Vagina (tissue), 2 donors: Measurements from ENCODE around the gene TIA1. TPM values are rescaled to one million over a fixed set of nuclear protein-coding genes. Genes with fewer than 3 reads are reported as not detected.
"Not testable (repeated sequence)": the region's sequence is repeated elsewhere in the genome, so short reads cannot be mapped to it uniquely, and the experiment has no call there.

Source experiments
- DNase-seq, 2 donors: peaks; one replicate each; pipeline ENCODE4 v3.0.0-alpha.2; 2017; ENCODE audit errors: extremely low spot score in 2 of 2
- H3K27ac ChIP-seq: fragments of 200-600 bp; sonication (generic); one replicate; pipeline ENCODE4 v1.5.1; 2019
- H3K27me3 ChIP-seq: fragments of 200-600 bp; sonication (generic); one replicate; pipeline ENCODE4 v1.5.1; 2019
- H3K36me3 ChIP-seq, 2 donors: fragments of 200-600 bp; sonication (generic); one replicate each; pipeline ENCODE4 v1.5.1; 2017 to 2019
- H3K4me1 ChIP-seq: fragments of 200-600 bp; sonication (generic); one replicate; pipeline ENCODE4 v1.5.1; 2019
- H3K4me3 ChIP-seq, 2 donors: fragments of 200-600 bp; sonication (generic); 1 replicate in 1 of 2; 2 replicates in 1 of 2; pipeline ENCODE4 v1.5.1; 2016 to 2019
- H3K9me3 ChIP-seq: fragments of 200-600 bp; sonication (generic); one replicate; pipeline ENCODE4 v1.5.1; 2019
- CTCF ChIP-seq, 3 experiments: fragments of 450-650 bp in 2 of 3; fragments of 200-600 bp in 1 of 3; sonication (generic) in 1 of 3; IDR thresholded peaks; one replicate each; pipeline ENCODE4 v1.5.1; 2017 to 2019; ENCODE audit warnings: antibody characterized with exemption in 3 of 3, mild to moderate bottlenecking in 2 of 3, moderate library complexity in 2 of 3
- POLR2A ChIP-seq, 2 donors: fragments of 450-650 bp; IDR thresholded peaks; one replicate each; pipeline ENCODE4 v1.6.1; 2017; ENCODE audit warnings: antibody characterized with exemption in 2 of 2, mild to moderate bottlenecking in 2 of 2, moderate library complexity in 2 of 2
- POLR2AphosphoS5 ChIP-seq, 2 donors: sonication (generic); formaldehyde crosslinking; IDR thresholded peaks; one replicate each; pipeline ENCODE4 v1.9.0; 2017; ENCODE audit warnings: antibody characterized with exemption in 2 of 2, mild to moderate bottlenecking in 2 of 2, low read depth in 1 of 2; ENCODE audit not compliant: insufficient read depth in 1 of 2
- intact Hi-C: fragments of 100-400 bp; cut with DNase I; formaldehyde crosslinking; loops from one replicate; pipeline ENCODE4 v1.15.1; 2023
- total RNA-seq: library from RNA; depleted of rRNA; stranded (reverse); fragments of >200 nt; gene quantifications from one replicate; pipeline ENCODE4 v1.2.3, GENCODE V29; 2016

The TIA1 gene
- total RNA-seq, 1 donor from 2014 or later: 79.8 TPM

DNA sequence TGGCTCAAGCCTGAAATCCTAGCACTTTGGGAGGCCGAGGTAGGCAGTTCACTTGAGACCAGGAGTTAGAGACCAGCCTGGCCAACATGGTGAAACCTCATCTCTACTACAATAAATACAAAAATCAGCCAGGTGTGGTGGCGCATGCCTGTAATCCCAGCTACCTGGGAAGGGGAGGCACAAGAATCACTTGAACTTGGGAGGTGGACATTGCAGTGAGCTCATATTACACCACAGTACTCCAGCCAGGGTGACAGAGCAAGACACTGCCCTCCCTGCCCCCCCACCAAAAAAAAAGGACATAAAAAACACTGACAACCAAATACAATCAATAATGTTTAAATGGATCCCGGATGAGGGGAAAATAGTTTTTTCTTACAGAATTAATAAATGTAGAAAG is 7.8 kb downstream of the TIA1 start:
- H3K9me3 ChIP-seq: no peaks in the 10 kb centered on the region
- H3K4me3 ChIP-seq: no peak overlapping the region
- TF ChIP-seq POLR2A (IDR thresholded peaks at IDR 0.05) (no peak), POLR2AphosphoS5 (IDR thresholded peaks at IDR 0.05; ENCODE audit: insufficient read depth in 1 of 2, low read depth in 1 of 2) (no peak), CTCF (IDR thresholded peaks at IDR 0.05) (no peak)
- no peaks in the 10 kb centered on the region for H3K27me3 ChIP-seq
- intact Hi-C loops: no loop called here
- peaks cover 0 to 20% of the 10 kb centered on the region in 2 donors for H3K36me3 ChIP-seq
- DNase-seq: no peak
- H3K27ac ChIP-seq: no peak overlapping the region
- H3K4me1 ChIP-seq: peaks cover 67% of the 10 kb centered on the region

- TF ChIP-seq POLR2A (IDR thresholded peaks at IDR 0.05) (no peak), POLR2AphosphoS5 (IDR thresholded peaks at IDR 0.05; ENCODE audit: insufficient read depth in 1 of 2, low read depth in 1 of 2) (no peak), CTCF (IDR thresholded peaks at IDR 0.05) (no peak)
These were observed 14.5 kb downstream of the TIA1 start for GRCh38 chr2:70233926-70234325.

GRCh38 chr2:70226781-70227180 is 21.6 kb downstream of the TIA1 start:
- no peak for DNase-seq
- peaks cover 3 to 86% of the 10 kb centered on the region in 2 donors for H3K36me3 ChIP-seq
- no peaks in the 10 kb centered on the region for H3K27me3 ChIP-seq
- intact Hi-C loops: no loop called here
- no peaks in the 10 kb centered on the region for H3K9me3 ChIP-seq
- no peaks in the 10 kb centered on the region for H3K4me1 ChIP-seq
- TF ChIP-seq CTCF (IDR thresholded peaks at IDR 0.05): no peak
- no peak for TF ChIP-seq POLR2A (IDR thresholded peaks at IDR 0.05)
- no peak for TF ChIP-seq POLR2AphosphoS5 (IDR thresholded peaks at IDR 0.05; ENCODE audit: insufficient read depth in 1 of 2, low read depth in 1 of 2)
- H3K27ac ChIP-seq: no peak overlapping the region
- H3K4me3 ChIP-seq: no peak overlapping the region

More at GRCh38 chr2:70233926-70234325, 14.5 kb downstream of the TIA1 start:
- Histone ChIP-seq H3K36me3 (peaks cover 0 to 52% of the 10 kb centered on the region in 2 donors), H3K27ac (no peak overlapping the region), H3K4me3 (no peak overlapping the region), H3K4me1 (peaks cover 17% of the 10 kb centered on the region), H3K27me3 (no peaks in the 10 kb centered on the region), H3K9me3 (no peaks in the 10 kb centered on the region)
- intact Hi-C loops: no loop called here
- no peak for DNase-seq

DNA sequence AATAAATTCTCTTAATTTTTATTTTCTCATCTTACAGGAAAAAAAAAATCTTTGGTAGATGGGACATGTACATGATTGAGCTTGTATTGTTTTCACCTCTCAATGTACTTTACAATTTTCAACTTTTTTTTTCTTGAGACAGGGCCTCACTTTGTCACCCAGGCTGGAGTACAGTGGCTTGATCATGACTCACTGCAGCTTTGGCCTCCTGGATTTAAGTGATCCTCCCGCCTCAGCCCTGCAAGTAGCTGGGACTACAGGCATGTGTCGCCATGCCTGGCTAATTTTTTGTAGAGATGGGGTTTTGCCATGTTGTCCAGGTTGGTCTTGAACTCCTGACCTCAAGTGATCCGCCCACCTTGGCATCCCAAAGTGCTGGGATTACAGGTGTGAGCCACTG is 25.1 kb downstream of the TIA1 start:
- H3K27ac ChIP-seq, H3K27me3 ChIP-seq, intact Hi-C loops, DNase-seq, H3K9me3 ChIP-seq, H3K4me1 ChIP-seq, H3K4me3 ChIP-seq: not testable (repeated sequence)
- peaks cover 3 to 96% of the 10 kb centered on the region in 2 donors for H3K36me3 ChIP-seq

- DNase-seq: no peak
- Histone ChIP-seq H3K27me3 (no peaks in the 10 kb centered on the region), H3K36me3 (peaks cover 0 to 59% of the 10 kb centered on the region in 2 donors), H3K27ac (no peak overlapping the region), H3K9me3 (no peaks in the 10 kb centered on the region), H3K4me3 (no peak overlapping the region), H3K4me1 (peaks cover 9% of the 10 kb centered on the region)
- no peak for TF ChIP-seq POLR2A (IDR thresholded peaks at IDR 0.05)
- no peak for TF ChIP-seq CTCF (IDR thresholded peaks at IDR 0.05)
- no peak for TF ChIP-seq POLR2AphosphoS5 (IDR thresholded peaks at IDR 0.05; ENCODE audit: insufficient read depth in 1 of 2, low read depth in 1 of 2)
- intact Hi-C loops: no loop called here
These were observed 33.4 kb downstream of the TIA1 start for GRCh38 chr2:70214953-70215549.
